GM19099 (cell line): ENCODE measurements around the gene SLC25A40.

ENCODE experiments used
- POLR2A ChIP-seq: IDR thresholded peaks from 3 replicates; pipeline ENCODE4 v1.6.1; 2011; ENCODE audit warnings: low read depth; ENCODE audit not compliant: insufficient read length; ENCODE audit errors: extremely low read depth

The SLC25A40 gene

GRCh38 chr7:87875151-87876039, 765 bp downstream of the SLC25A40 start:
- no peak for TF ChIP-seq POLR2A

DNA sequence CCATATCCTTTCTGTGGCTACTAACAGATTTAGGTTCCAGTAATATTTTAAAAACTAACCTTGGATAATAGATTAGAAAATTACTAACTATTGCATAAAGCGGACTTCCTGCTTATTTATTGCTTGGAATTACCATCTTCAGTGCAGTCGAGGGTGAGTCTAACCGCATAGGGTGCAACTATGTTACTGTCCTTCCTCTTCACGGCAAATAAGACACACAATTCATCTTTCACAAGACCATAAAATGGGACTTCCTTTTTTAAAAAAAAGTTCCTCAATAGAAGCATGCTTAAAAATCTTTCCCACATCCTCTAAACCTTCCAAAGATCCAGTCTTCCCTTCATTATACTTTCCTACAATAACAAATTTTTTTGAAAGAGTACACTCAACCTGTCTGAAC, 2.1 kb downstream of the SLC25A40 start:
- no peak for TF ChIP-seq POLR2A

GRCh38 chr7:87872346-87872745, 3.8 kb downstream of the SLC25A40 start:
- no peak for TF ChIP-seq POLR2A

- no peak for TF ChIP-seq POLR2A
These were observed 5.7 kb downstream of the SLC25A40 start for GRCh38 chr7:87870471-87870870.

DNA sequence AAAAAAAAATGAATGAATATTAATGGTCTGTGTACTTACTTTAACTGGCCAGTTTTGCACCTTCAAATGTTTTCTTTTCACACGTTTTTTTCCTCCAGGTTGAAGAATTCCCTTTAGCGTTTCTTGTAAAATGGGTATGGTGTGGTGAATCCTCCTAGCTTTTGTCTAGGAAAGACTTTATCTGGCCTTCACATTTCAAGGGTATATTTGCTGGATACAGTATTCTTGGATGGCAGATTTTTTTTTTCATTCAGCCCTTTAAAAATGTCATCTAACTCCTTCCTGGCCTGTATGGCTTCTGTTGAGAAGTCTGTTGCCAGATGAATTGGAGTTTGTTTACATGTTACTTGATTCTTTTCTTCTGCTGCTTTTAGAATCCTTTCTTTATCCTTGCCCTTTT, 10.1 kb downstream of the SLC25A40 start:
- no peak for TF ChIP-seq POLR2A

GRCh38 chr7:87858417-87859100, 17.6 kb downstream of the SLC25A40 start:
- no peak for TF ChIP-seq POLR2A

GRCh38 chr7:87853237-87853864, 22.8 kb downstream of the SLC25A40 start:
- TF ChIP-seq POLR2A, result no peak

DNA sequence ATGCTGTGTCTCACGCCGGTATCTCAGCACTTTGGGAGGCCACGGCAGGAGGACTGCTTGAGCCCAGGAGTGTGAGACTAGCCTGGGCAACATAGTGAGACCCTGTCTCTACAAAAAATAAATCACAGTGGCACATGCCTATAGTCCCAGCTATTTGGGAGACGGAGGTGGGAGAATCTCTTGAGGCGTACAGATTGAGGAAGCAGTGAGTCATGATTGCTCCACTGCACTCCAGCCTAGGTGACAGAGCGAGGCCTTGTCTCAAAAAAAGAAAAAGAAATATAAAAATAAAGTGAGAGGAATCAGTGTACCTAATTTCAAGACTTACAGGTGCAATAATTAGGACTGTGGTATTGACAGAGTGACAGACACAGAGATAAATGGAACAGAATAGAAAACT, 23.9 kb downstream of the SLC25A40 start:
- no peak for TF ChIP-seq POLR2A

DNA sequence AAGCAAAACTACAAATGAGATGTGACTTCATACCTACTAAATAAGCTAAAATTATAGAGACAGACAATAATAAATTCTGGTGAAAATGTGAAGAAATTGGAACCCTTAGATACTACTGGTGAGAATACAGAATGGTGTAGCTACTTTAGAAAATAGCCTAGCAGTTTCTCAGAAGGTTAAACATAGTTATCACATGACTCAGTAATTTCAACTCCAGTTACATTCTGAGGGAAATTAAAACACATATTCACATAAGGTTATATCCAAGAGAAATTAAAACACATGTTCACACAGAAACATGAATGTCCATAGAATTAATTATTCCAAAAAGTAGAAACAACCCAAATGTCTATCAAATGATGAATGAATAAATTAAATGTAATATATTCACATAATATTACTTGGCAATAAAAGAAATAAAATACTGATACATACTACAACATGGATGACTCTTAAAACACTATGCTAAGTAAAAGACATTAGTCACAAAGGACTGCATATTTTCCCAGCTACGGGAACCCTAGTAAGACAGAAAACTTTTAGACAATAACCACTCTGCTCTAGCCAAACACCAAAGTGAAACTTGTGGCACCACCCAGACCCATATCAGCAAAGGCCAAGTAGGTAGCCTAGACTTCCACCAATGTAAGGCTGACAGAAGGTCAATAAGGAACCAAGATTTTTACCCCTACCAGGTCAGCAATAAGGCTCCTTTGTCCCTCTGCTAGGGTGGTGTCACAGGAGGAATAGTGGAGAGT, 25.1 kb downstream of the SLC25A40 start:
- TF ChIP-seq POLR2A, result no peak

DNA sequence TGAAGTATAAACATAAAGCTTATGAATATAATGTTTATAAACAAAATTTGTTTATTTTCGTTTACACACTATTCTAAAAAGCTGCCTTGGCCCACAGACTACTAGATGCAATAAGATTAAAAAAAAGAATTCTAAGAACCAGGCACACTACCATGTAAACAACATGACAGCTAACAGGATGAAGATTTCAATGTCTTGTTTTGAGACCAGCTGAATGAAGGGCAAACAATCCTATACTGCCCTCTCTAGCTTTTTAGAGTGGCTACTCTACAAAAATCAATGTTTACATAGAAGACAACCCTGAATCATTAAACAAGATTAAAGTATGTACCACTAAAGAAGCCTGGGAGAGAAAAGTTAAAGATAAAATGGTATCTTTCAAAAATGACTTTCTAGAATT, 38.6 kb downstream of the SLC25A40 start:
- no peak for TF ChIP-seq POLR2A

DNA sequence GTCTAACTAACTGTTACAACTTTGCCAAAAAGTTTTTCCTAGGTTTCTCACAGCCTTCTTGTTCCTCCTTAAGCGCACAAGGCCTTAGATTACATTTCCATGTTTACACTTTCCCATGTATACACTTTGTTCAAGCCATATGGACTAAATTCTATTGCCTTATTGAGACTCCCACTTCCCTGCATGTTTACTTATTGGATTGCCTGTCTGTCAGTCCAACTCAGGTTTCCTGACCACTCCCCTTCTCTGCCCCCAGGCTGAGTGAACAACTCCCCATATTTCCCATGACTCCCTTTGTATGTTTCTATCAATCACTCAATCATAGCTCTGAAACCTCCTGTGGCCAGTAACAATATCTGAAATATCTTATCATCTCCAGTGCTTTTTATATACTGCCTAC, 43.0 kb downstream of the SLC25A40 start:
- TF ChIP-seq POLR2A, result no peak

GRCh38 chr7:87831097-87831496, 45.1 kb downstream of the SLC25A40 start:
- TF ChIP-seq POLR2A, result no peak

GRCh38 chr7:87818336-87818735, 57.8 kb downstream of the SLC25A40 start:
- no peak for TF ChIP-seq POLR2A

DNA sequence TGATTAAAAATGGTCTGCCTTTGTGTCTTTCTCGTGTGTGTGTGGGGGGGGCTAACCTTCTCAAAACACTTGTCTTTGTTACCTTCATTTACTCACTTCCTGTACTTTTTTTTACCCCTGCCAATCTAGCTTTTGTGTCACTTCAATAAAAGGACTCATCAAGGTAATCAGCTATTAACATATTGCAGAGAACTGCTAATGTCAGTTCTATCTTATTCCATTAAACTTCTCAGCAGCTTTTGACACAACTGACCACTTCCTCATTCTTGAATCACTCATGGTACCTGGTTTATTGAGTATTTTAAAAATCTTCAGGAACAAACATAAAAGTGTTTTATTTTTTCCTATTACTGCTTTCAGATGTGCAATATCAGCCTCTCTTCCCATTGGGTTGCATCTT, 59.8 kb downstream of the SLC25A40 start:
- no peak for TF ChIP-seq POLR2A

GRCh38 chr7:87810726-87811125, 65.4 kb downstream of the SLC25A40 start:
- no peak for TF ChIP-seq POLR2A

DNA sequence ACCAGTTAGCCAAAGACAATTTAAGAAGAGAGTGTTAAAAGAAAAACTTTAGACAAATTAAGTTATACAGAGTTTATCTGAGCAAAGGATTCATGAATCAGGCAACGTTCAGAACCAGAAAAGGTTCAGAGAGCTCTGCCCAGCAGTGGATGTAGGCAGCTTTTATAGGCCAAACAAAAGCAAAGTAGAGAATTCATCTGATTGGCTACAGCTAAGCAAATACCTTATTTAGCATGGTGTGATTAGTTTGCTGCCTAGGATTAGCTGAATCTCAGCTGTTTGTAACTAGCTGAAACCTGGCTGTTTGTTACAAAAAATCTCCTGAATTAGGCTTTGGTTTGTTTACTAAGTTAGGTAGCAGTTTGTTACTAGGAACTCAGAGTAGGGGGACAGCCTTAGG, 66.0 kb downstream of the SLC25A40 start:
- TF ChIP-seq POLR2A, result no peak

- no peak for TF ChIP-seq POLR2A
These were observed 70.0 kb downstream of the SLC25A40 start for GRCh38 chr7:87806150-87806549.
